Measurements from ENCODE around the gene SLC7A7.

The SLC7A7 gene

GRCh38 chr14:22848351-22849164, 33.3 kb upstream of the SLC7A7 start:
- H3K4me3 Mint-ChIP-seq, result no peak overlapping the region
- peaks cover 13% of the 10 kb centered on the region for H3K27me3 Mint-ChIP-seq (ENCODE audit: low read depth)
- H3K27ac Mint-ChIP-seq, result no peak overlapping the region
- peaks cover 14% of the 10 kb centered on the region for H3K4me1 Mint-ChIP-seq (ENCODE audit: low read depth)
- H3K36me3 Mint-ChIP-seq (ENCODE audit: low read depth), result no peaks in the 10 kb centered on the region
- no peaks in the 10 kb centered on the region for H3K9me3 Mint-ChIP-seq
- DNase-seq (ENCODE audit: low spot score), result no peak

GRCh38 chr14:22847661-22848341, 32.6 kb upstream of the SLC7A7 start:
- Mint-ChIP-seq H3K27me3 (ENCODE audit: low read depth) (peaks cover 13% of the 10 kb centered on the region), H3K4me3 (no peak overlapping the region), H3K27ac (no peak overlapping the region), H3K4me1 (ENCODE audit: low read depth) (peaks cover 8% of the 10 kb centered on the region), H3K9me3 (no peaks in the 10 kb centered on the region), H3K36me3 (ENCODE audit: low read depth) (no peaks in the 10 kb centered on the region)
- DNase-seq (ENCODE audit: low spot score), result no peak

GRCh38 chr14:22846811-22847307, 31.6 kb upstream of the SLC7A7 start:
- Mint-ChIP-seq H3K4me1 (ENCODE audit: low read depth) (peaks cover 7% of the 10 kb centered on the region), H3K4me3 (no peak overlapping the region), H3K9me3 (no peaks in the 10 kb centered on the region), H3K27me3 (ENCODE audit: low read depth) (peaks cover 13% of the 10 kb centered on the region), H3K27ac (no peak overlapping the region), H3K36me3 (ENCODE audit: low read depth) (no peaks in the 10 kb centered on the region)
- no peak for DNase-seq (ENCODE audit: low spot score)

GRCh38 chr14:22845821-22846625, 30.8 kb upstream of the SLC7A7 start:
- H3K9me3 Mint-ChIP-seq, result no peaks in the 10 kb centered on the region
- H3K27ac Mint-ChIP-seq, result no peak overlapping the region
- no peak overlapping the region for H3K4me3 Mint-ChIP-seq
- no peak for DNase-seq (ENCODE audit: low spot score)
- no peaks in the 10 kb centered on the region for H3K4me1 Mint-ChIP-seq (ENCODE audit: low read depth)
- no peaks in the 10 kb centered on the region for H3K36me3 Mint-ChIP-seq (ENCODE audit: low read depth)
- H3K27me3 Mint-ChIP-seq (ENCODE audit: low read depth), result peaks cover 11% of the 10 kb centered on the region

- no peaks in the 10 kb centered on the region for H3K9me3 Mint-ChIP-seq
- H3K27me3 Mint-ChIP-seq (ENCODE audit: low read depth), result peaks cover 11% of the 10 kb centered on the region
- H3K27ac Mint-ChIP-seq, result no peak overlapping the region
- H3K36me3 Mint-ChIP-seq (ENCODE audit: low read depth), result no peaks in the 10 kb centered on the region
- H3K4me3 Mint-ChIP-seq, result no peak overlapping the region
- no peaks in the 10 kb centered on the region for H3K4me1 Mint-ChIP-seq (ENCODE audit: low read depth)
- no peak for DNase-seq (ENCODE audit: low spot score)
Observed at GRCh38 chr14:22845103-22845394, 29.8 kb upstream of the SLC7A7 start.

- Mint-ChIP-seq H3K4me3 (no peak overlapping the region), H3K27me3 (ENCODE audit: low read depth) (peaks cover 7% of the 10 kb centered on the region), H3K36me3 (ENCODE audit: low read depth) (no peaks in the 10 kb centered on the region), H3K4me1 (ENCODE audit: low read depth) (no peaks in the 10 kb centered on the region), H3K27ac (no peak overlapping the region), H3K9me3 (no peaks in the 10 kb centered on the region)
- DNase-seq (ENCODE audit: low spot score), result no peak
Observed at GRCh38 chr14:22844221-22845102, 29.2 kb upstream of the SLC7A7 start.

GRCh38 chr14:22843123-22843925, 28.1 kb upstream of the SLC7A7 start:
- no peaks in the 10 kb centered on the region for H3K36me3 Mint-ChIP-seq (ENCODE audit: low read depth)
- H3K4me1 Mint-ChIP-seq (ENCODE audit: low read depth), result no peaks in the 10 kb centered on the region
- H3K4me3 Mint-ChIP-seq, result no peak overlapping the region
- H3K27ac Mint-ChIP-seq, result no peak overlapping the region
- H3K27me3 Mint-ChIP-seq (ENCODE audit: low read depth), result peaks cover 12% of the 10 kb centered on the region
- no peaks in the 10 kb centered on the region for H3K9me3 Mint-ChIP-seq
- no peak for DNase-seq (ENCODE audit: low spot score)

- Mint-ChIP-seq H3K9me3 (no peaks in the 10 kb centered on the region), H3K27me3 (ENCODE audit: low read depth) (peaks cover 10% of the 10 kb centered on the region), H3K4me1 (ENCODE audit: low read depth) (no peaks in the 10 kb centered on the region), H3K27ac (no peak overlapping the region), H3K36me3 (ENCODE audit: low read depth) (no peaks in the 10 kb centered on the region), H3K4me3 (no peak overlapping the region)
- DNase-seq (ENCODE audit: low spot score), result no peak
Observed at GRCh38 chr14:22842211-22843122, 27.2 kb upstream of the SLC7A7 start.

GRCh38 chr14:22841769-22842168, 26.5 kb upstream of the SLC7A7 start:
- peaks cover 13% of the 10 kb centered on the region for H3K27me3 Mint-ChIP-seq (ENCODE audit: low read depth)
- H3K9me3 Mint-ChIP-seq, result no peaks in the 10 kb centered on the region
- DNase-seq (ENCODE audit: low spot score), result no peak
- H3K4me1 Mint-ChIP-seq (ENCODE audit: low read depth), result peaks cover 3% of the 10 kb centered on the region
- peaks cover 2% of the 10 kb centered on the region for H3K36me3 Mint-ChIP-seq (ENCODE audit: low read depth)
- H3K4me3 Mint-ChIP-seq, result no peak overlapping the region
- no peak overlapping the region for H3K27ac Mint-ChIP-seq

GRCh38 chr14:22841311-22841710, 26.1 kb upstream of the SLC7A7 start:
- H3K27ac Mint-ChIP-seq, result no peak overlapping the region
- H3K9me3 Mint-ChIP-seq, result no peaks in the 10 kb centered on the region
- H3K4me3 Mint-ChIP-seq, result no peak overlapping the region
- peaks cover 4% of the 10 kb centered on the region for H3K36me3 Mint-ChIP-seq (ENCODE audit: low read depth)
- no peak for DNase-seq (ENCODE audit: low spot score)
- H3K4me1 Mint-ChIP-seq (ENCODE audit: low read depth), result peaks cover 3% of the 10 kb centered on the region
- H3K27me3 Mint-ChIP-seq (ENCODE audit: low read depth), result peaks cover 16% of the 10 kb centered on the region

- peaks cover 3% of the 10 kb centered on the region for H3K4me1 Mint-ChIP-seq (ENCODE audit: low read depth)
- H3K27ac Mint-ChIP-seq, result peak overlapping the region; percentile 10
Observed at GRCh38 chr14:22839159-22839779, 24.0 kb upstream of the SLC7A7 start.

GRCh38 chr14:22838631-22839041, 23.4 kb upstream of the SLC7A7 start:
- H3K4me1 Mint-ChIP-seq (ENCODE audit: low read depth), result peaks cover 3% of the 10 kb centered on the region
- DNase-seq (ENCODE audit: low spot score), result no peak
- H3K36me3 Mint-ChIP-seq (ENCODE audit: low read depth), result peaks cover 27% of the 10 kb centered on the region
- no peaks in the 10 kb centered on the region for H3K9me3 Mint-ChIP-seq
- H3K27ac Mint-ChIP-seq, result no peak overlapping the region
- peaks cover 21% of the 10 kb centered on the region for H3K27me3 Mint-ChIP-seq (ENCODE audit: low read depth)
- no peak overlapping the region for H3K4me3 Mint-ChIP-seq

More at GRCh38 chr14:22839159-22839779, 24.0 kb upstream of the SLC7A7 start:
- DNase-seq (ENCODE audit: low spot score), result no peak
- peaks cover 21% of the 10 kb centered on the region for H3K27me3 Mint-ChIP-seq (ENCODE audit: low read depth)
- peaks cover 21% of the 10 kb centered on the region for H3K36me3 Mint-ChIP-seq (ENCODE audit: low read depth)
- H3K9me3 Mint-ChIP-seq, result no peaks in the 10 kb centered on the region
- no peak overlapping the region for H3K4me3 Mint-ChIP-seq

Measured in T-helper 2 cell treated with Interferon-gamma antibody and Interleukin-4, amounts not matched to agents 5 μg/mL and 100 μg/mL, for 36 hours (primary cell).